Measurements from ENCODE around the gene ARHGDIG.

DNA sequence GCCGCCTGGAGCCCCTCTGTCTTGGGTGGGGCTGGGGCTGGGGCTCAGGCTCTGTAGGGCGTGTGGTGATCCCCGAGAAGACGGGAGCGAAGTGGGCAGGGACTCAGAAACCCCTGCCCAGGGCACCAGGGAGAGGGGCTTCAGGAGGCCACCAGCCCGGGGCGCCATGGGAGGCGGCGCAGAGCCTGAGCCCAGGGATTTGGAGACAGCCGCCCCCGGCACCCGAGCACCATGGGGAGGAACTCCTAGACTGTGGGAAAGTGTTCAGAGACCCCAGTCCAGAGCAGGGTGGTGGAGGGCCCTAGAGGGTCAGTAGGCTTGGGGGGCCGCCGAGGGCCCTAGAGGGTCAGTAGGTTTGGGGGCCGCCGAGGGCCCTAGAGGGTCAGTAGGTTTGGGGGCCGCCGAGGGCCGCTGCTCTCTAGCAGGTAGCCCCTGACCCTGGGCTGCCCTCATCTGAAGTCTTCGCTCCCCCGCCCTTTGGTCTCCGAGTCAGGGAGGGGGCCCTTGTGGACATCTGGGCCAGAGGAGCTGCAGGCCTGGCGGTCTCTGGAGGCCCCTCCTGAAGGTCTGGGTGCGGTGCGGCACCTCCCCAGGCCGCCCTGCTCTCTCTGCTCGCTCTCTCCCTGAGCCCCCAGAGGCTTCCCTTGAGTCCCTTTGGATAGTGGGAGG, 734 bp downstream of the ARHGDIG start:
- no peak for TF ChIP-seq POU2F2 (IDR thresholded peaks at IDR 0.05; ENCODE audit: low read depth, low read length)
- TF ChIP-seq POLR2AphosphoS5 (IDR thresholded peaks at IDR 0.05; ENCODE audit: low read depth, low read length): no peak
- no peak for TF ChIP-seq PAX5 (IDR thresholded peaks at IDR 0.05; ENCODE audit: insufficient read depth, low read length, severe bottlenecking)
- no peak for TF ChIP-seq POLR2A (IDR thresholded peaks at IDR 0.05; ENCODE audit: low read depth, low read length)
- TF ChIP-seq TAF1 (IDR thresholded peaks at IDR 0.05; ENCODE audit: low read depth, low read length): no peak
- TF ChIP-seq SPI1 (IDR thresholded peaks at IDR 0.05; ENCODE audit: low read depth, low read length): no peak
